PC-9 (cell line): ENCODE results near the gene PGPEP1. TPM values are rescaled to one million over a fixed set of nuclear protein-coding genes. Genes with fewer than 3 reads are reported as not detected.
A peak's percentile ranks its signal among the peaks of the same experiment; 100 is the strongest.

Source experiments
- BruUV-seq: library from RNA; stranded (reverse); fragments of 400-500 nt; replicated peaks from 2 replicates; lab custom pipeline; 2021; lab: Mats Ljungman, UMichigan
- CTCF ChIA-PET: fragments of 300-600 bp; sonication (Branson Sonifier 250); formaldehyde crosslinking; loops from one replicate; lab custom pipeline; 2022; ENCODE audit warnings: antibody characterized with exemption; lab: Charles Lee
- POLR2A ChIA-PET: fragments of 300-600 bp; sonication (Branson Sonifier 250); formaldehyde crosslinking; loops from one replicate; lab custom pipeline; 2022; ENCODE audit warnings: antibody characterized with exemption; ENCODE audit not compliant: unreplicated experiment; lab: Charles Lee
- DNase-seq, 2 experiments: peaks; one replicate each; pipeline versions ENCODE4 v3.0.0 to v3.0.0-alpha.2; 2015 to 2022; ENCODE audit warnings: mixed read lengths in 1 of 2
- H2AFZ ChIP-seq: fragments of 200-600 bp; sonication (generic); 2 replicates; pipeline ENCODE4 v1.8.1; 2017; ENCODE audit warnings: antibody characterized with exemption
- H3F3A ChIP-seq: fragments of 200-600 bp; sonication (generic); 2 replicates; pipeline ENCODE4 v1.8.1; 2017; ENCODE audit warnings: antibody characterized with exemption, mild to moderate bottlenecking, low read depth; ENCODE audit not compliant: insufficient read depth
- H3K27ac ChIP-seq: fragments of 200-600 bp; sonication (generic); 2 replicates; pipeline ENCODE4 v1.6.1; 2016; ENCODE audit warnings: mixed run types
- H3K27me3 ChIP-seq: fragments of 200-600 bp; sonication (generic); 2 replicates; pipeline ENCODE4 v1.6.1; 2016; ENCODE audit warnings: low read depth, mixed run types; ENCODE audit not compliant: insufficient read depth
- H3K36me3 ChIP-seq: fragments of 200-600 bp; sonication (generic); 2 replicates; pipeline ENCODE4 v1.6.1; 2016; ENCODE audit warnings: low read depth, mixed run types
- H3K4me1 ChIP-seq: fragments of 200-600 bp; sonication (generic); replicated peaks from 2 replicates; pipeline ENCODE4 v1.6.1; 2016; ENCODE audit warnings: mixed run types; ENCODE audit not compliant: insufficient read depth
- H3K4me2 ChIP-seq: fragments of 200-600 bp; sonication (generic); 2 replicates; pipeline ENCODE4 v1.6.1; 2017; ENCODE audit warnings: mixed run types
- H3K4me3 ChIP-seq: fragments of 200-600 bp; sonication (generic); 2 replicates; pipeline ENCODE4 v1.6.1; 2016; ENCODE audit warnings: mixed run types
- H3K79me2 ChIP-seq: fragments of 200-600 bp; sonication (generic); 2 replicates; pipeline ENCODE4 v1.6.1; 2017; ENCODE audit warnings: low read depth, mixed run types
- H3K9me2 ChIP-seq: fragments of 200-600 bp; sonication (generic); 2 replicates; pipeline ENCODE4 v1.8.1; 2017; ENCODE audit warnings: mild to moderate bottlenecking; ENCODE audit not compliant: insufficient read depth
- H3K9me3 ChIP-seq: fragments of 200-600 bp; sonication (generic); 2 replicates; pipeline ENCODE4 v1.8.1; 2016; ENCODE audit warnings: low read depth; ENCODE audit not compliant: insufficient read depth
- H4K20me1 ChIP-seq: fragments of 200-600 bp; sonication (generic); 2 replicates; pipeline ENCODE4 v1.8.1; 2017; ENCODE audit not compliant: insufficient read depth
- CTCF ChIP-seq: fragments of 200-600 bp; sonication (generic); conservative IDR thresholded peaks from 2 replicates; pipeline ENCODE4 v1.6.1; 2017; ENCODE audit warnings: mixed run types, antibody characterized with exemption, mild to moderate bottlenecking, moderate library complexity
- EZH2 ChIP-seq: fragments of 200-600 bp; sonication (generic); IDR thresholded peaks from 2 replicates; pipeline ENCODE4 v1.8.0; 2017; ENCODE audit warnings: antibody characterized with exemption, low read depth
- intact Hi-C: fragments of 100-400 bp; cut with micrococcal nuclease; formaldehyde crosslinking; loops from one replicate; pipeline ENCODE4 v1.10.0; 2022; ENCODE audit not compliant: unreplicated experiment
- total RNA-seq: library from RNA; stranded (reverse); gene quantifications from 2 replicates; pipeline ENCODE4 v1.2.3, GENCODE V29; 2021

The PGPEP1 gene
- total RNA-seq, 1 experiment from 2014 or later, result 53.6 TPM

DNA sequence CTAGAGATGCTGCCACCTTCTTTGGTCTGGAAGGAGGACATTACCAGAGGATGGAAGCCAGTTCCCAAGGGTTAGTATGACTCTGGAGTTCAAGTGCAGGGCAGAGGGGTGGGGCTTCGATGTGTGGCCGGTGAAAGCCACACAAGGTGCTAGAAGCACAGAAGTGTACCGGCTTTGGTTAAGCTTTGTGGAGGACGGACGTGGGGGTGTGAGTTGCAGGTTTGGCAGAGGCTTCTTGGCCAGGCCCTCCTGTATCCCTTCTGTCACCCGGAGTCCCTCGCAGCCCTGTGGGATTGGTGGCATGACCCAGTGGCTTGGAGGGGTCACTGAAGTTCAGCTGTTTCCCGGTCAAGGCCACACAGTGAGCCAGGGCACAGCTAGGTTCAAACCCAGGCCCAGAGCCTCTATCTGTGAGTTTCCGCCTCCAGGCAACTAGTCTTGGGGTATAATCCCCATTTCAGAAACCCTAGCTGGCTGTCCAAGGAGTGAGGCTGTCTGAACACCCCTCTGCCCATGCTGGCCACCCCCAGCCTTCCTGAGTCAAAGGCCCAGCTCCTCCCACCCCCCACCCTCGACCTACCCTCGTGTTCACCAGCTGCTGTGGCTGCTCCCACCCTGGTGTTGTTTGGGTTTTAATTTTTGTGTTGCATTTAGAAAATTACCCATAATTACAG, 74.2 kb downstream of the PGPEP1 start:
- Histone ChIP-seq H3K4me1 (peaks cover 52% of the 10 kb centered on the region), H2AFZ (peak overlapping the region; percentile 31; the same call in 1 of the 2 replicates), H3K9me3 (no peaks in the 10 kb centered on the region), H3K4me3 (no peak overlapping the region), H3K27ac (no peak overlapping the region), H3K9me2 (no peaks in the 10 kb centered on the region), H3K27me3 (no peaks in the 10 kb centered on the region), H3F3A (peaks cover 58% of the 10 kb centered on the region), H3K79me2 (no peaks in the 10 kb centered on the region), H4K20me1 (no peaks in the 10 kb centered on the region), H3K4me2 (peak overlapping the region; percentile 37), H3K36me3 (no peaks in the 10 kb centered on the region)
- peak in 1 of 2 experiments; percentile 67 for DNase-seq
- intact Hi-C loops, result loop anchor here (5.0 to 10.0 kb wide), 6 partner anchors 137 to 407 kb away; partner anchors contain the start of genes ARRDC2, MPV17L2 and PIK3R2
- TF ChIP-seq CTCF, result no peak
- no peak for TF ChIP-seq EZH2
- ChIA-PET POLR2A (interaction anchor here (0.6 kb wide), 2 partner anchors 60 to 223 kb away, joined by 3 to 10 read pairs; no protein-coding TSS in a partner anchor), CTCF (interaction anchor here (0.5 to 0.9 kb wide), 3 partner anchors 23 to 92 kb away, joined by 3 to 5 read pairs (median 5); no protein-coding TSS in a partner anchor)
- BruUV-seq, result no TSS peak

GRCh38 chr19:18415178-18415867, 74.9 kb downstream of the PGPEP1 start:
- POLR2A ChIA-PET, result interaction anchor here (0.6 kb wide), 1 partner anchor 223 kb away, joined by 3 read pairs; no protein-coding TSS in a partner anchor
- H2AFZ ChIP-seq, result no peak overlapping the region

More at GRCh38 chr19:18415178-18415867, 74.9 kb downstream of the PGPEP1 start:
- CTCF ChIA-PET, result interaction anchor here (0.6 to 1.0 kb wide), 3 partner anchors 24 to 87 kb away, joined by 3 to 5 read pairs (median 3); no protein-coding TSS in a partner anchor
- Histone ChIP-seq H3K4me3 (no peak overlapping the region), H3K9me2 (no peaks in the 10 kb centered on the region), H3K27me3 (no peaks in the 10 kb centered on the region), H3K36me3 (no peaks in the 10 kb centered on the region), H4K20me1 (peaks cover 2% of the 10 kb centered on the region; the same call in 1 of the 2 replicates), H3K79me2 (peaks cover 6% of the 10 kb centered on the region), H3F3A (peaks cover 52% of the 10 kb centered on the region), H3K27ac (no peak overlapping the region), H3K4me2 (peak overlapping the region; percentile 98), H3K4me1 (peaks cover 48% of the 10 kb centered on the region), H3K9me3 (no peaks in the 10 kb centered on the region)
- TF ChIP-seq CTCF (no peak), EZH2 (no peak)
- no peak for DNase-seq
- no TSS peak for BruUV-seq
- intact Hi-C loops, result loop anchor here (5.0 to 10.0 kb wide), 2 partner anchors 161 to 408 kb away; partner anchors contain the start of gene ARRDC2
